WI38 (cell line): Measurements from ENCODE around the gene FCHO2.

Experiments
- H3K4me3 ChIP-seq: 2 replicates; pipeline ENCODE4 v1.5.1; 2011; ENCODE audit warnings: low read depth, mild to moderate bottlenecking, control low read depth, low read length
- CTCF ChIP-seq: IDR thresholded peaks from 2 replicates; pipeline ENCODE4 v1.5.1; 2012; ENCODE audit warnings: low read depth, mild to moderate bottlenecking, control low read depth, low read length

Gene FCHO2

GRCh38 chr5:73135021-73135420, 179.2 kb downstream of the FCHO2 start:
- no peak overlapping the region for H3K4me3 ChIP-seq
- TF ChIP-seq CTCF: no peak

GRCh38 chr5:73135429-73136054, 179.7 kb downstream of the FCHO2 start:
- TF ChIP-seq CTCF: peak; percentile 42

GRCh38 chr5:73136055-73136562, 180.3 kb downstream of the FCHO2 start:
- no peak overlapping the region for H3K4me3 ChIP-seq
- TF ChIP-seq CTCF: no peak

More at GRCh38 chr5:73135429-73136054, 179.7 kb downstream of the FCHO2 start:
- no peak overlapping the region for H3K4me3 ChIP-seq

- no peak overlapping the region for H3K4me3 ChIP-seq
- TF ChIP-seq CTCF: no peak
These were observed 182.0 kb downstream of the FCHO2 start for GRCh38 chr5:73137563-73138530.

- H3K4me3 ChIP-seq: no peak overlapping the region
- TF ChIP-seq CTCF: no peak
These were observed 183.6 kb downstream of the FCHO2 start for GRCh38 chr5:73139485-73139884.
